HG03139 (cell line): Measurements from ENCODE around the gene CLDN19.
"Not testable (repeated sequence)": the region's sequence is repeated elsewhere in the genome, so short reads cannot be mapped to it uniquely, and the experiment has no call there.

Source experiments
- ATAC-seq: cut with Tn5 transposase; IDR thresholded peaks from one replicate; pipeline ENCODE4 v1.9.1; 2021; ENCODE audit not compliant: unreplicated experiment

Gene CLDN19

DNA sequence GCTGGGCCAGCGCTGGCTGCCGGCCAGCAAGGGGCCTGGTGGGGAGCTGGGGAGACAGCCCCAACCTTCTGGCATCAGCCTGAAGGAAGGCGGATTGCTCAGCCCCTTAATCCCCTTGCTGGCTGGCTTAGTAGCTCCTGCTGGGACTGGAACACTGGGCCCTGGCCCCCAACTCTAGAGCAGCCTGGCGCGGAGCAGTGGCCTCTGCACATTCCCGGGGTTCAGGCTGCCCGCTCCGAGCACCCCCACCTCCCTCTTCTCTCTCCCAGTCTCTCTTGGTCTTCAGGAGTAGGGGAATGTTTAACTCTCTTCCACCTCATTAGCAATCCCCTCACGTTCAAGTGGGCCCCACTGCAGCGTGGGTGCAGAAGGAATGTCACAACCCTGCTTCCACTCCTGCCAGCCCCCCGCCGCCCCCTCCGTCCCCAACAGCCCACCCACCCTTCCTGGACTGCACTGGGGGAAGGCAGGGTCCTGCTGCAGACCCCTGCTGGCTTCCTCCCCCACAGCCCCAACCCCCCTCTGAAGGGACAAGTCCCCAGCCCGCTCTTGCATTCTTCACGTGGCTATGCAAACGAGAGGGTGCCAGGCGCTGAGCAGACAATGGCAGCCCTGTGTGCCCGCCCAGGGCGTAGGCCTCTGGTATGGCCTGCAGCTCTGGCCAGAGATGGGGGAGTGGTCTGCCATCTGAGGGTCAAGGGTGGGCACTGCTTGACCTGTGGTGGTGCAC, 980 bp upstream of the CLDN19 start:
- no peak for ATAC-seq

DNA sequence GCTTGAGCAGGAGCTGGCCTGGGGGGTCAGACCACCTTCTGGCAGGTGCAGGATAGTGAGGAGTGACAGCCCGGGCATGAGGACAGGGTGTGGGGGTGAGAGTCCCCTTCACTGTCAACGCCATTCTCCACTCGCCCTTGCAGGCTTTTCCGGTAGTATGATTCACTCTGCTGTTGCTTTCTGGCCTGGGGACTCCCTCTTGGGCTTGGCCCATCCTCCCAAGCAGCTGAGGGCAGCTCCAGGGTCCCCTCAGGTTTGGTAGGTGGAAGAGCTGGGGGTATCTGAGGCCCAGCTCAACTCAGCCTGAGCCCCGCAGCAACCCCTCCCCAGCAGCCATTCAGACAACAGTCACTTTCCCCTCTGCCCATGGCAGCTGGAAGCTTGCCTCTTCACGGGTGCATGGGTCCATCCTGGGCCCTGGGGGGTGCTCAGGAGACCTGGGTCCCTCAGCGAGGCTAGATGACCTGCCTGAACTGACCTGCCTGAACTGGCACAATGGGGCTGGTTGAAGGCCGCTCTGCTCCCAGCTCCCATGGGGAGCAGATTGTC, 1.3 kb downstream of the CLDN19 start:
- no peak for ATAC-seq

DNA sequence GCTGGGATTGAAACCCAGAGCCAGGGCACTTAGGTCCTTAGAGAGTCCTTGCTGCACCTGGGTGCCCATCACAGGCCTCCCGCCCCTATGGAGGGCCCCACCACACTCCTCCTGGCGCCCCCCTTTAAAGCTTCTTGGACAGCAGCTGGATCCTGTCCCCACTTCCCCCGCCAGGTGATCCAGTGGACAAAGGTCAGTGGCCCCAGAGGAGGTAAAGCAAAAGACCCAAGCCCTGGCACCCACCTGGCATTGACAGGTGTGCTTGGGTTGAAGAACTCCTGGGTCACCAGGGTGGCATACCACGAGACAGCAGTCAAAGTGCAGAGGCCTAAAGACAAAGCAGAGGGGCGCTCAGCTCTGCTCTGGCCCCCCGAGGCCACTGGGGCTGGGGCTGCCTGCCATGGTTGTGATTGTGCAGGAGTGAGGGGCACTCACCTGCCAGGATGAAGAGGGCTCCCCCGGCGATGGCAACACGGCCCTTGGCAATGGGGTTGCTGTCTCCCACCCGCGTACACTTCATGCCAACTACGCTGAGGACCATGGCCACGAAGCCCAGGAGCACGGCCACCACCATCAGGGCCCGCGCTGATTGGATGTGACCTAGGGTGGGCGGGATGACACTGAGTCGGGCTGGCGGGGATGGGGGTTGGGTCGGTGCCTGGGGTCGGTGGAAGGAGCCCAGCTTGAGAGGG, 1.9 kb downstream of the CLDN19 start:
- no peak for ATAC-seq

DNA sequence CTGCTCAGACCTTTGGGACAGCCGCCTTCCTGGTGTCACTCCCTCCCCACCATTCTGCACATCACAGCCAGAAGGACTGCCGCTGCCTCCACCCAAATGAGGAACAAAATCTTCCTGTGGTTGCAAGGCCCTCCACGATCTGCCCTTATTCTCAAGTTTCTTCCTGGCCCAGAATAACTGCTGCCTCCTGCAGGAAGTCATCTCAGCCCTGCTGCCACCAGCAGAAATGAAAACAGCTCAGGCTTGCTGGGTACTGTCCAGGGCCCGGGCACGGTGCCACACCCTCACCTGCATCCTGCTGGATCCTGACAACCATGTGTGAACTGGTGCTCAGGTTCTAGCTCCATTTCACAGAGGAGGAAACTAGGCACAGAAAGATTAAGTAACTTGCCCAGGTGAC, 2.8 kb downstream of the CLDN19 start:
- ATAC-seq: no peak

DNA sequence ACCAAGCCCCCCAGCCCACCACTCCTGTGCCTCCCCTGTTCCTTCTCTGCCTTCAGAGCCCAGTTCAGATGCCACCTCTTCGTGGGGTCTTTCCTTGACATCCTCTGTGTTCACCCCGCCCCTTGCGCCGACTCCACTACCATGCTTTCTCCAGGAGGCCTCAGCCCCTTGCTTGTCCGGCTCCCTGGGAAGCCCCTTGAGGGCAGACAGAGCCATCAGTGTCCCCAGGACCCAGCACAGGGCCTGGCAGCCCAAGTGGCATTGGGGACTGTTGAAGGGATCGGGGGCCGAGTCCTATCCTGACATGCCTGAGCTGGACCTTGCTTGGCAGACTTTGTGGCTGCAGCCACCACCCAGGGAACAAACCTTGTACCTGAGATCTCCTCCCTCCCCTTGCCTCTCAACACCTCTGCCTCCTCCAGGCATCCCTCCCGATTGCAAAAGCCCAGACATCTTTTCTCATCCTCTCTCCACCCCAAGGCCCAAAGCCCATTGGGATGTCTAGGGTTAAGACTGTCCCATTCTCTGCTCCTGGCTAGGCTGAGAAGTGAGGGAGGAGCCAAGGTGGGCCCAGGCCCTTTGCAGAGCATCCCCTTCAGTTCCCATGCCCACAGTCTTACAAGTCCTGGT, 3.4 kb downstream of the CLDN19 start:
- no peak for ATAC-seq

DNA sequence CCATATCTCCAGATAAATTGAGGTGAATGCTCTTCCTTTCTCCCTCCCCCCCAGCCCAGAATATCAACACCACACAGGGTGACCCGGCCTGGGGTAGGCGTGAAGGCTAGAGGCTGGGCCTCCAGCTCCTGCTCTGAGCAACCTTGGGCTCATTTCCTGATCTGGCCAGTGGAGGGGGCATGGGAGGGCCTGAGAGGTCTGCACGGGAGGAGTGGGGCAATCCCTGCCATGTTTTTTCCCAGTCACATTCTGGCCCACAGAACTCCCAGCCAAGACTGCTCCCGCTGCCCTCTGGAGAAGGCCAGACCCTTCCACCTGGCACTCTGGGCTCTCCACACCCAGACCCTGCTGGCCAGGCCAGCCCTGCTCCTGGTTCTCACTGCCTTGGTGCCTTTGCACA, 3.9 kb downstream of the CLDN19 start:
- ATAC-seq: no peak

DNA sequence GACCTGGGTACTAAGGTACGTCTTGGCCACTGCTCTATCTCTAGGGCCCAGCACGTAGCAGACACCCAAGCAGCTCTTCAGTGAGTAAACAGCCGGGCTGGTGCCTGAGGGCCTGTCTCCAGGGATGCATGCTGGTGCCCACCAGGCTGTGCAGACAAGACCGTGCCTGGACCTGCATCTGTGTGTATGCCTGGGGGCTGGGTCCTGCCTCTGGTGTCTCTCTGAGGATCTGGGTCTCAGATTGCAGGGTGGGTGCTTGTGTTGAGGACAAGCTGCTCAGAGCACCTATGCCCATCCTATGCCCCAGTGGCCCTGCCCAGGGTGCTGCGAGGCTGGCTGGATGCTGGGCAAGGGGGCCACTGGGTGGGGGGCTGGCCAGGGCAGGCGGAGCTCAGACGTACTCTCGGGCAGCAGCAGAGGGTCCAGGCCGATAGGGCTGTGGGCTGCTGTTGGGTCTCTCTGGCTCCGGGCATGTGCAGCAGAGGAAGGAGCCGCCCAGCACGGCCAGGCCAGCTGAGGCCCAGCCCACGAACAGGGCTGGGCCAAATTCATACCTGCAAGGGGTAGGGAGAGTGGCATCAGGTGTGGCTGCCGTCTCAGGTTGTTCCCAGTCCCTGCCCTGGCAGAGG, 4.4 kb downstream of the CLDN19 start:
- no peak for ATAC-seq

DNA sequence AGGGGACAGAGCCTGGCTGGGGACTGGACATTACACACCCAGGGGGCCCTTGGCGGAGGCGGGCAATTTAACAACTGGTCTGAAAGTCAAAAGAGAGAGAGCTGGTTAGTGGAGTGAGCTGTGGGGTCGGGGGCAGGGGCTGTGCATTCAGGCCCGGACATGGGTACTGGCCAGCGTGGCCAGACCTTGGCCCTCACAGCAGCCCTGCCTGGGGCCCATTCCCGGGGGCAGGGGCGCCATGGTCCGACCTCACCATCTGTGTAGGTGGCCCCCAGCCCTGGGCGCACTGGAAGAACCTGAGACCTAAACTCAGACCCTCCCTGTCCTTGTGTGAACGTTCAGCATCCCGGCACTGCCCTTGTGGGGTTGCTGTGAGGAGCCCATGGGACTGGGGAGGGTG, 5.0 kb downstream of the CLDN19 start:
- no peak for ATAC-seq

DNA sequence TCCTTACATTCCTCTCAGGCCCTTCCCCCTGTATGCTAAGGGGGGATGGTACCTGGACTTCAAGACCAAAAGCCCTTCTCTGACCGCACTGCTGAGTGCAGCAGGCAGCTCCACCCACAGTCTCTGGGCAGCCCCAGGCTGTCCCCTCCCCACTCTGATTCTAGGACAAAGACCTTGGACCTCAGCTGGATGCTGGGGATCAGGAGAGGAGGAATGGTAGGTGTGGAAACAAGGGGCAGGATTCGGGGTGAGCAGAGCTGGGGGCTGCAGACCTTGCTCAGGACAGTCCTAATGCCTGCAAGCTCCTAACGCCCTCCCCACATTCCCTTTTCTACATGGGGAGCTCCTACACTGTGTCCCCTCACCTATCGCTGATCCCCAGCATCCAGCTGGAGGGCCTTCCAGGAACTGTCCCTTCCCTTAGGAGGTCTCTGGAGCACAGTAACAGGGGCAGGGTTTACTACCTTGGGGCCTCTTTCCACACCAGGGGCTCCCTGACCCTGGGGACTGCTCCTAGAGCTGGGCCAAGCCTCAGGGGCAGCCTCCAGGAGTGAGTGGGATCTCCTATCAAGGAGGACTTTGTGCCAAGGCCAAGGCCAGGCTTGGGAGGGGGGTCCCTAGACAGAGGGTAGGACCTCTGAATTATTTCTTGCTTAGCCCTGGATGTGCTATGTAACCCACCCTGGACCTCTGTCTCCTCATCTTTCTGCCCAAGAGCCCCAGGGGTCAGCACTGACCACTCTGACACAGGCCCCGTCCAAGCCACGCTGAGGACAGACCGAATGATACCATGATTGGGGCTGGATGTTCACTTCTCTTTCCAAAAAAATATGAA, 5.6 kb downstream of the CLDN19 start:
- ATAC-seq: no peak

DNA sequence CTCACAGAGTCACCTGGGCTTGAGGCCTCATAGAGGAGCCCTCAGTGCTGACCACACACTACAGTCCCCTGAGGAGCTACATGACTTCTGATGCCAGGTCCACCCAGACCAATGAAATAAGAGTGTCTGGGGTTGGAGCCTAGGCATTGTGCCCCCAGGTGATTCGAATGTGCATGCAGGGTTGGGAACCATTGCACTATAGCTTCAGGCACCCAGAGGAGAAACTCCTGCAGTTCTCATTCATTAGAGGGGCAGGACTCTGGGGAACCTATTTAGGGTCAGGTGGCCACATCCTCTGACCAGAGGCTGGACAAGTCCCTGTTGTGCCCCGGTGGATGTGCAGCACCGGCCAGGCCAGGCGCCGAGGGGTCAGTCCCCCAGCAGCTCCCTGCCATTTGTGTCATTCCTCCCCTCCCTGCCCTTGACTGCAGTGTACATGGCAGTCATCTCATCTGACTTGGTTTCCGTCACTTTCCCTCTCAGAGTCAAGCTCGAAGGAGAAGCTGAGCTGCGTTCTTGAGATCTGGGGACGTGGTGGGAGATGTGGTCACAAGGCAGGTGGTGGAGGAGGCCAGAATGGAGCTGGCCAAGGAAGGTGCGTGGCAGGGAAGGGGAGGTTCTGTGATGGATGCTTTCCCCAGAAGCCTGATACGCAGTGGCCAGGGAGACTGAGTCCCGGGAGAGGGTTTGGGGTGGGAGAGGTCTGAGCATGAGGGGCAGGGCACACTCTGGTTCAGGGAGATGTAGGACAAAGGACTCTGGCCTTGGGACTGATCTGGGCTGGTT, 6.4 kb downstream of the CLDN19 start:
- no peak for ATAC-seq

DNA sequence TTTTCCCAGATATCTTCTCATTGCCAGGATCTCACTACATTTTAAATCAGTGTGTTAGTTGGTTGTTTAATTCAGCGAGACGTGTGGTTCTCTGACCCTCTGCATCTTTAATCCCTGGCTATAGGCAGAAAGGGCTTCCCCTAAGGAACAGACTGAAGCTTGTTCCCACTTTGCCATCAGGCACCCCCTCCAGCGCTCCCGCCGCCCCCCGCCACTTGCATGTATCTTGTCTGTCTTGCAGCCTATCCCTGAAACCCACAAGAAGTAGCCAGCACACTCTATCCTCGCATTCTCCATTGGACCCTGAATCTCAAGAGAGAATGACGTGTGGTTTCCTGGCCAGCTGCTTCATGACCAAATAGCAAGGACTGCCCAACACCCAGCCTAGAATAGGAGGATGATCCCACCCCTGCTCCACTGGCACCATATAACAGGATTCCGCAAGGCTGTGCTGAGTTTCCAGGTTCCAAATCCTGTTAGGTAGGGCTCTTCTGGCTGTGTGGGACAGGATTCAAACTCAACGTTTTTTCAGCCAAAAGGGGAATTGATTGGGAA, 7.8 kb downstream of the CLDN19 start:
- no peak for ATAC-seq

DNA sequence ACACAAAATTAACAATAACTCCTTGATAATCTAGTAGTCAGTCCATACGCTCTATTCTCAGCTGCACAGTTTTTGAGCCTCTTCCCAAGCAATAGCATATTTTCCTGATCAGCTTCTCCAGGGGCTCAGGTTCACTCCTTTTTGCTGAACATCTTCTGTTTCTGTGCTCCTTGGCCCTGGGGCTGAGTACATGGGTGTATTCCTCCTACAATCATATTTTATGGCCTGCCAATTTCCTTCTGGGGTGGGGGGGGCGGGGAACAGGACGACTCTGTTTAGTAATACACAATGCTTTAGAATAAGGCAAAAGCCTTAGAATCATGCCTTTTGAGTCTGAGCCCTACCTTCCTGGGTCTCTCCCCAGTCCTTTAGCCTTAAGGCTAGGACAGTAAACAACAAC, 8.5 kb downstream of the CLDN19 start:
- ATAC-seq: no peak

DNA sequence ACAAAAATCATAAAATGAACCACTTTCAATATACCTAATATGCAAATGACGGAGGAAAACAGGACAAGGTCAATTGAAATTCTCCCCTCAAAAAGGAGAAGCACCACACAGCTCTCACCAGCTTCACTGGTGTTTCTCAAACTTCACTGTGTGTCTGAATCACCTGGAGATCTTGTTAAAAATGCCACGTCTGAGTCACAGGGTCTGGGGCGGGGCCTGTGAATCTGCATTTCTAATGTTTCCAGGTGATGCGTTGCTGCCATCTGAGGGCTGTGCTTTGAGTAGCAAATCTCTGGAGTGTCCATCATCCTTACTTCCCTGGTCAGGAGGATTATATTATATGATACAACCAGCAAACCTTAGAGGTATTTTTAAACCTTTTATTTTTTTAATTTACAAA, 9.0 kb downstream of the CLDN19 start:
- ATAC-seq: no peak

DNA sequence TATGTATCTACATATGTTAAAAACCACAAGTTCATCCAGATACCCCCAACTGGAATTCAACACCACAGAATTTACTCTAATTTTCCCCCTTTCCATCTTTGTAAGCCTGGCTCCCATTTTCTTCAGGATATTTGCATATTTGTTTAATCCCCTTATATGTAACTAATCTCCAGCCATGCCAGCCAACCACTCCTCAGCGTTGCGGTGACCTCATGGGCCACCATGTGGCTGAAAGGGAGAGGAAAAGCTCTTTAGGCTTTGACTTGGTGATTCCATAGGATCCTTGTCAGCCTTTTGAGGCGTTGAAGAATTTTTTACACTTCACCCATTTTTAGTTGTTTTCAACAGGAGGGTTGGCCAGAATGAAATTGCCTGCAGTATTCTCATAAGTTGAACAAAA, 10.0 kb downstream of the CLDN19 start:
- no peak for ATAC-seq

DNA sequence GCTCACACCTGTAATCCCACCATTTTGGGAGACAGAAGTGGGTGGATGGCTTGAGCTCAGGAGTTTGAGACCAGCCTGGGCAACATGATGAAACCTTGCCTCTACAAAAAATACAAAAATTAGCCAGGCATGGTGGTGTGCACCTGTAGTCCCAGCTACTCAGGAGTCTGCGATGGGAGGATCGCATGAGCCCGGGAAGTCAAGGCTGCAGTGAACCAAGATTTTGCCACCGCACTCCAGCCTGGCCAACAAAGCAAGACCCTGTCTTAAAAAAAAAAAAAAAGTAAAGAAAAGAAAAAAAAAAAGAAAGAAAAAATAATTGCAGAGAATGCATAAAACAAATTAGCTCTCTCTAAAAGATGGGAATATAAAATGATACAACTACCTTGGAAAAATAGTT, 14.2 kb downstream of the CLDN19 start:
- ATAC-seq: not testable (repeated sequence)

DNA sequence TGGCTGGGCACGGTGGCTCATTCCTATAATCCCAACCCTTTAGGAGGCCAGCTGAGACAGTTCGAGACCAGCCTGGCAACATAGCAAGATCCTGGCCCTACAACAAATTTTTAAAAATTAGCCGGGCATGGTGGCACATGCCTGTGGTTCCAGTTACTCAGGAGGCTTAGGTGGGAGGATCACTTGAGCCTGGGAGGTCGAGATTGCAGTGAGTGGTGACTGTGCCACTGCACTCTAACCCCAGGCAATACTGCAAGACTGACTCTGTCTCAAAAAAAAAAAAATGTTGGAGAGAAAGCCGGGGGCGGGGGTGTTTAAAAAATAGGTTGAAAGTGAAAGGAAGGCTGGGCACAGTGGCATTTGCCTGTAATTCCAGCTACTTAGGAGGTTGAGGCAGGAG, 16.5 kb downstream of the CLDN19 start:
- no peak for ATAC-seq

DNA sequence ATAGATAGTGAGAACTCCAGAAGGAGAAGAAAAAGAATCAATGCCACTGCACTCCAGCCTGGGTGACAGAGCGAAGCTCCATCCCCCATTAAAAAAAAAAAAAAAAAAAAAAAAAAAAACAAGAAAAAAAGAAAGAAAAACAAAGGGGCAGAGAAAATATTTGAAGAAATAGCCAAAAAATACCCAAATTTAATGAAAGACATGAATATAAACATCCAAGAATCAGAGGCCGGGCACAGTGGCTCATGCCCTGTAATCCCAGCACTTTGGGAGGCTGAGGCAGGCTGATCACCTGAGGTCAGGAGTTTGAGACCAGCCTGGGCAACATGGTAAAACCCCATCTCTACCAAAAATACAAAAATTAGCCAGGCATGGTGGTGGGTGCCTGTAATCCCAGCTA, 17.6 kb downstream of the CLDN19 start:
- not testable (repeated sequence) for ATAC-seq

DNA sequence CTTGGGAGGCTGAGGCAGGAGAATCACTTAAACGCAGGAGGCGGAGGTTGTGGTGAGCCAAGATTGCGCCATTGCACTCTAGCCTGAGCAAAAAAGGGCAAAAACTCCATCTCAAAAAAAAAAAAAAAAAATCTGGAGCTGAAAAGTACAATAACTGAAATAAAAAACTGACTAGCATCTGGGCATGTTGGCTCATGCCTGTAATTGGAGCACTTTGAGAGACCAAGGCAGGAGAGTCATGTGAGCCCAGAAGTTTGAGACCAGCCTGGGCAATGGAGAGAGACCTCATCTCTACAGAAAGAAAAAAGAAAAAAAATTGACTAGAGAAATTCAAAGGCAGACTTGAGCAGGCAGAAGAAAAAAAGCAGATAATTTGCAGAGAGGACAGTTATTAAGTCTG, 18.1 kb downstream of the CLDN19 start:
- ATAC-seq: no peak

DNA sequence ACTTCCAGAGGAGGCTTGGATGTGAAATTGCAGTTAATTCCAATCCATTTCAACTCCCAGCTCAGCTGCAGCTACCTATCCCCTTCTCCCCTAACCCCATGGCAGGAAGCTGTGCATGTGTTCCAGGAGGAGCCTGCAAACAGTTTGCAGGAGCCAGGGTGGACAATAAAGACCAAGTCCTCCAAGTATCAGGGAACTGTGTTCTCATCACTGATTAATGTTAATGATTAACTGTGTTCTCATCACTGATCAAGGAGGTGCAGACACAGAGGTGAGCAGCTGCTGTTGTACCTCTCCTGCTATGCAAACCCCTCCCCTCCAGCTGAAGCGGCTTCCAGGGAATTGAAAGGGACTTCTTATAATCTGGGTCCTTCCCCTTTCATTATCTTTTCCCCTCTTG, 19.2 kb downstream of the CLDN19 start:
- ATAC-seq: no peak

DNA sequence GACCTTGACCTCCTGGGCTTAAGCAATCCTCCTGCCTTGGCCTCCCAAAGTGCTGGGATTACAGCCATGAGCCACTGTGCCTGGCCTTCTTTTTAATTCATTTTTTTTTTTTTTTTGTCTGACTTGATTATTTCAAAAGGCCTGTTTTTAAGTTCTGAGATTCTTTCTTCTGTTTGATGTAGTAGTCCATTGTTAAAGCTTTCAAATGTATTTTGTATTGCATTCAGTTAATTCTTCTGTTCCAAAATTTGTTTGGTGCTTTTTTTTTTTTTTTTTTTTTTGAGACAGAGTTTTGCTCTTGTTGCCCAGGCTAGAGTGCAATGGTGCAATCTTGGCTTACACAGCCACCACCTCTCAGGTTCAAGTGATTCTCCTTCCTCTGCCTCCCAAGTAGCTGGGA, 25.6 kb downstream of the CLDN19 start:
- ATAC-seq: not testable (repeated sequence)
